B cell (primary cell): ENCODE data around the gene NUP210L. TPM values are rescaled to one million over a fixed set of nuclear protein-coding genes. Genes with fewer than 3 reads are reported as not detected.
"Not testable (repeated sequence)": the region's sequence is repeated elsewhere in the genome, so short reads cannot be mapped to it uniquely, and the experiment has no call there.

Source experiments
- ATAC-seq: fragments of 200-7000 bp; cut with Tn5 transposase; one replicate; pipeline ENCODE4 v1.10.0; 2021; ENCODE audit warnings: low read depth, mild to moderate bottlenecking, moderate number of reproducible peaks, moderate library complexity
- CTCF ChIA-PET: fragments of 350-600 bp; sonication (Branson Sonifier 250); formaldehyde crosslinking; loops from one replicate; lab custom pipeline; 2021; ENCODE audit warnings: antibody characterized with exemption, inconsistent platforms; lab: Charles Lee
- POLR2A ChIA-PET: fragments of 350-600 bp; sonication (Branson Sonifier 250); formaldehyde crosslinking; loops from one replicate; lab custom pipeline; 2021; ENCODE audit warnings: antibody characterized with exemption; lab: Charles Lee
- DNase-seq: peaks from one replicate; pipeline ENCODE4 v3.0.0; 2013
- H2AFZ ChIP-seq: 2 replicates; pipeline ENCODE4 v1.6.1; 2012; ENCODE audit warnings: mild to moderate bottlenecking, low read depth, low read length; ENCODE audit not compliant: insufficient read depth, poor library complexity, severe bottlenecking
- H3K27ac ChIP-seq, 2 donors: 1 replicate in 1 of 2; 2 replicates in 1 of 2; pipeline ENCODE4 v1.5.1; 2012 to 2013; ENCODE audit warnings: low read length in 2 of 2, mild to moderate bottlenecking in 2 of 2, moderate library complexity in 1 of 2
- H3K27me3 ChIP-seq, 4 experiments: fragments of 200-600 bp in 1 of 4; sonication (generic) in 1 of 4; replicated peaks in 1 of 4; 1 replicate in 2 of 4; 2 replicates in 2 of 4; pipeline versions ENCODE4 v1.6.1 to v1.7.0; 2013 to 2016; ENCODE audit warnings: low read length in 3 of 4, mild to moderate bottlenecking in 2 of 4, mixed read lengths in 1 of 4, moderate library complexity in 1 of 4; ENCODE audit not compliant: insufficient read depth in 4 of 4, control insufficient read depth in 3 of 4; ENCODE audit errors: control extremely low read depth in 1 of 4
- H3K36me3 ChIP-seq, 2 experiments: replicated peaks in 1 of 2; 1 replicate in 1 of 2; 2 replicates in 1 of 2; pipeline versions ENCODE4 v1.6.1 to v1.7.1; 2013; ENCODE audit warnings: low read length in 1 of 2; ENCODE audit not compliant: insufficient read depth in 2 of 2, control insufficient read depth in 1 of 2; ENCODE audit errors: control extremely low read depth in 1 of 2, extremely low read depth in 1 of 2
- H3K4me1 ChIP-seq, 2 donors: fragments of 200-600 bp in 1 of 2; sonication (generic) in 1 of 2; 1 replicate in 1 of 2; 2 replicates in 1 of 2; pipeline versions ENCODE4 v1.5.1 to v1.6.1; 2013 to 2017; ENCODE audit warnings: low read length in 2 of 2; ENCODE audit not compliant: control insufficient read depth in 2 of 2, insufficient read depth in 2 of 2
- H3K4me2 ChIP-seq: replicated peaks from 2 replicates; pipeline ENCODE3; 2012; ENCODE audit warnings: mild to moderate bottlenecking, low read depth, low read length; ENCODE audit not compliant: poor library complexity, severe bottlenecking
- H3K4me3 ChIP-seq, 5 experiments: fragments of 200-600 bp in 1 of 5; sonication (generic) in 1 of 5; 1 replicate in 3 of 5; 2 replicates in 2 of 5; pipeline versions ENCODE4 v1.5.1 to v1.7.0; 2011 to 2016; ENCODE audit warnings: low read length in 4 of 5, mild to moderate bottlenecking in 4 of 5, low read depth in 2 of 5, control low read depth in 1 of 5, moderate library complexity in 1 of 5; ENCODE audit not compliant: insufficient read depth in 1 of 5; ENCODE audit errors: control extremely low read depth in 1 of 5, extremely low read depth in 1 of 5
- H3K79me2 ChIP-seq: fragments of 200-600 bp; sonication (generic); one replicate; pipeline ENCODE4 v1.6.0; 2016; ENCODE audit warnings: low read length; ENCODE audit not compliant: control insufficient read depth, insufficient read depth
- H3K9ac ChIP-seq: fragments of 200-600 bp; sonication (generic); 2 replicates; pipeline ENCODE4 v1.6.1; 2017; ENCODE audit warnings: mild to moderate bottlenecking, low read length, moderate library complexity
- H3K9me3 ChIP-seq, 3 donors: one replicate each; pipeline versions ENCODE4 v1.6.1 to v1.7.1; 2013; ENCODE audit warnings: low read length in 2 of 3; ENCODE audit not compliant: control insufficient read depth in 2 of 3, insufficient read depth in 1 of 3; ENCODE audit errors: control extremely low read depth in 1 of 3
- H4K20me1 ChIP-seq: 2 replicates; pipeline ENCODE4 v1.6.0; 2012; ENCODE audit warnings: mild to moderate bottlenecking, low read length; ENCODE audit not compliant: insufficient read depth, control insufficient read depth, poor library complexity, severe bottlenecking
- H3K27ac Mint-ChIP-seq: one replicate; pipeline ENCODE4 v1.8.0; 2021; ENCODE audit warnings: mixed read lengths
- H3K27me3 Mint-ChIP-seq: one replicate; pipeline ENCODE4 v1.8.0; 2021; ENCODE audit warnings: mixed read lengths
- H3K4me1 Mint-ChIP-seq: one replicate; pipeline ENCODE4 v1.8.0; 2021; ENCODE audit warnings: mixed read lengths
- H3K4me3 Mint-ChIP-seq: one replicate; pipeline ENCODE4 v1.8.0; 2021; ENCODE audit warnings: mixed read lengths
- H3K9me3 Mint-ChIP-seq: one replicate; pipeline ENCODE4 v1.8.0; 2022; ENCODE audit warnings: mixed read lengths; ENCODE audit not compliant: insufficient read depth
- EZH2 ChIP-seq: IDR thresholded peaks from 2 replicates; pipeline ENCODE4 v1.6.1; 2012; ENCODE audit warnings: borderline replicate concordance, low read depth, mild to moderate bottlenecking, moderate library complexity, low read length; ENCODE audit not compliant: insufficient read depth, poor library complexity, severe bottlenecking
- WGBS: methylation state at CpG from one replicate; pipeline ENCODE4 v1.1.5; 2013; ENCODE audit warnings: missing lambda C conversion rate; ENCODE audit not compliant: insufficient coverage; 5-methylcytosine and 5-hydroxymethylcytosine counted together
- intact Hi-C: fragments of 100-400 bp; cut with micrococcal nuclease; formaldehyde crosslinking; loops from one replicate; pipeline ENCODE4 v1.10.0; 2022
- polyA plus RNA-seq: library from polyadenylated mRNA; depleted of rRNA; stranded (reverse); fragments of >200 nt; gene quantifications from 2 replicates; pipeline ENCODE4 v1.2.3, GENCODE V29; 2012
- total RNA-seq, 2 donors: library from RNA; stranded (reverse); fragments of 120-200 nt in 1 of 2; gene quantifications; 1 replicate in 1 of 2; 2 replicates in 1 of 2; pipeline versions ENCODE4 v1.2.3 to v1.2.4, GENCODE V29; 2013 to 2022
- TF ChIP-seq, protein P1 (sequence below): fragments of 200-600 bp; IDR thresholded peaks from one replicate; pipeline ENCODE4 v1.8.0; 2022; ENCODE audit warnings: antibody characterized with exemption, mild to moderate bottlenecking

The NUP210L gene
- total and polyA plus RNA-seq, 2 donors (not counting 1 experiment from before 2014, with no cell fraction given) = 0.04 to 0.20 TPM

DNA sequence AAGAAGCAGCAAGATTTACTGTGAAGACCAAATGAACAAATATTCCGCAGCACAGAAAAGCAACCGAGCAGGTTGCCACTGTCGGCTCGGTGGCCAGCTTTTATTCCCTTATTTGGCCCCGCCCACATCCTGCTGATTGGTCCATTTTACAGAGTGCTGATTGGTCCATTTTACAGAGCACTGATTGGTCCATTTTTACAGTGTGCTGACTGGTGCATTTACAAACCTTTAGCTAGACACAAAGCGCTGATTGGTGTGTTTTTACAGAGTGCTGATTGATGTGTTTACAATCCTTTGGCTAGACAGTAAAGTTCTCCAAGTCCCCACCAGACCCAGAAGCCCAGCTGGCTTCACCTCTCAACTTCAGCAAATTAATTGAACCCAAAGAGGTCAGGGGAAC lies 71.8 kb downstream of the NUP210L start:
- H3K9me3 ChIP-seq = peaks cover 0 to 12% (median 1%) of the 10 kb centered on the region in 3 donors
- H3K4me1 Mint-ChIP-seq, CTCF ChIA-PET, H3K27me3 ChIP-seq, H3K4me1 ChIP-seq, H3K27ac Mint-ChIP-seq, intact Hi-C loops, H2AFZ ChIP-seq, H3K4me2 ChIP-seq, H3K9ac ChIP-seq, H3K4me3 ChIP-seq, H3K27ac ChIP-seq, DNase-seq, ATAC-seq, H3K36me3 ChIP-seq, H4K20me1 ChIP-seq, POLR2A ChIA-PET, H3K4me3 Mint-ChIP-seq, H3K9me3 Mint-ChIP-seq, H3K79me2 ChIP-seq: not testable (repeated sequence)
- peaks cover 10% of the 10 kb centered on the region for H3K27me3 Mint-ChIP-seq
- 87% methylated on average over 3 of the region's 6 CpGs for WGBS

DNA sequence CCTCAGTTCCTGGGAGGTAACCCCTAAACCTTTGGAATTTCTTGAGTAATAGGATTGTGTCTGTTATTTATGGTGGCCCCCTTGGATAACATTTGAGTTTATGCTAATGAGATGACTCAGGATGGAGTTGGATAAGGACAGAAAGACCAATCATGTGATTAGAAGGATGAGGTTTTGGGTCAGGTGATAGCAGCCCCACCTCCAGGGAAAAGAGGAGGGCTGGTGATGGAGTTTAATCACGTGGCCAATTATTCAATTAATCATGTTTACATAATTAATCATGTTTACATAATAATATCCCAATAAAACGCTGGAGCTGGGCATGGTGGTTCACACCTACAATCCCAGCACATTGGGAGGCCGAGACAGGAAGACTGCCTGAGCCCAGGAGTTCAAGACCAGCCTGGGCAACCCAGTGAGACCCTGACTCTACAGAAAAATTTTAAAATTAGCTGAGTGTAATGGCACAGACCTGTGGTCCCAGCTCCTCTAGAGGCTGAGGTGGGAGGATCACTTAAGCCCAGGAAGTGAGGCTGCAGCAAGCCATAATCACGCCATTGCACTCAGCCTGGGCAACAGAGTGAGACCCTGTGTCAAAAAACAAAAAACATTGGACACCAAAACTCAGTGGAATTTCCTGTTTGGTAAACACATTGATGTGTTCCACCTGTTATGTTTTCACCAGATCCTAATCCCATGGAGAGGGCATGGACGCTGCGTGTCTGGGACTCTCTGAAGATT lies 73.3 kb downstream of the NUP210L start:
- peaks cover 2% of the 10 kb centered on the region for H3K9me3 Mint-ChIP-seq

More for the DNA sequence above, 73.3 kb downstream of the NUP210L start:
- H3K36me3 ChIP-seq = no peaks in the 10 kb centered on the region
- H3K4me1 ChIP-seq = no peaks in the 10 kb centered on the region
- H3K9ac ChIP-seq = no peak overlapping the region
- no peaks in the 10 kb centered on the region for H4K20me1 ChIP-seq
- Mint-ChIP-seq H3K27me3 (peaks cover 14% of the 10 kb centered on the region), H3K4me1 (no peaks in the 10 kb centered on the region), H3K27ac (no peak overlapping the region), H3K4me3 (no peak overlapping the region)
- no peak overlapping the region for H2AFZ ChIP-seq
- 85% methylated on average over 1 of the region's 6 CpGs for WGBS
- no peak overlapping the region for H3K27ac ChIP-seq
- CTCF ChIA-PET = no interaction called here
- intact Hi-C loops = no loop called here
- ATAC-seq (no peak), DNase-seq (no peak)
- H3K9me3 ChIP-seq = peaks cover 0 to 19% (median 4%) of the 10 kb centered on the region in 3 donors
- H3K27me3 ChIP-seq = peaks cover 0 to 9% (median 2%) of the 10 kb centered on the region in 4 experiments
- no peak overlapping the region for H3K4me2 ChIP-seq
- TF ChIP-seq, protein P1, sequence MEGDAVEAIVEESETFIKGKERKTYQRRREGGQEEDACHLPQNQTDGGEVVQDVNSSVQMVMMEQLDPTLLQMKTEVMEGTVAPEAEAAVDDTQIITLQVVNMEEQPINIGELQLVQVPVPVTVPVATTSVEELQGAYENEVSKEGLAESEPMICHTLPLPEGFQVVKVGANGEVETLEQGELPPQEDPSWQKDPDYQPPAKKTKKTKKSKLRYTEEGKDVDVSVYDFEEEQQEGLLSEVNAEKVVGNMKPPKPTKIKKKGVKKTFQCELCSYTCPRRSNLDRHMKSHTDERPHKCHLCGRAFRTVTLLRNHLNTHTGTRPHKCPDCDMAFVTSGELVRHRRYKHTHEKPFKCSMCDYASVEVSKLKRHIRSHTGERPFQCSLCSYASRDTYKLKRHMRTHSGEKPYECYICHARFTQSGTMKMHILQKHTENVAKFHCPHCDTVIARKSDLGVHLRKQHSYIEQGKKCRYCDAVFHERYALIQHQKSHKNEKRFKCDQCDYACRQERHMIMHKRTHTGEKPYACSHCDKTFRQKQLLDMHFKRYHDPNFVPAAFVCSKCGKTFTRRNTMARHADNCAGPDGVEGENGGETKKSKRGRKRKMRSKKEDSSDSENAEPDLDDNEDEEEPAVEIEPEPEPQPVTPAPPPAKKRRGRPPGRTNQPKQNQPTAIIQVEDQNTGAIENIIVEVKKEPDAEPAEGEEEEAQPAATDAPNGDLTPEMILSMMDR = no peak
- TF ChIP-seq EZH2 = no peak
- POLR2A ChIA-PET = no interaction called here
- no peaks in the 10 kb centered on the region for H3K79me2 ChIP-seq
- H3K4me3 ChIP-seq = no peak overlapping the region
